ENCODE results near the gene NPFFR1.
A peak's percentile ranks its signal among the peaks of the same experiment; 100 is the strongest.

NPFFR1 gene, protein sequence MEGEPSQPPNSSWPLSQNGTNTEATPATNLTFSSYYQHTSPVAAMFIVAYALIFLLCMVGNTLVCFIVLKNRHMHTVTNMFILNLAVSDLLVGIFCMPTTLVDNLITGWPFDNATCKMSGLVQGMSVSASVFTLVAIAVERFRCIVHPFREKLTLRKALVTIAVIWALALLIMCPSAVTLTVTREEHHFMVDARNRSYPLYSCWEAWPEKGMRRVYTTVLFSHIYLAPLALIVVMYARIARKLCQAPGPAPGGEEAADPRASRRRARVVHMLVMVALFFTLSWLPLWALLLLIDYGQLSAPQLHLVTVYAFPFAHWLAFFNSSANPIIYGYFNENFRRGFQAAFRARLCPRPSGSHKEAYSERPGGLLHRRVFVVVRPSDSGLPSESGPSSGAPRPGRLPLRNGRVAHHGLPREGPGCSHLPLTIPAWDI

DNA sequence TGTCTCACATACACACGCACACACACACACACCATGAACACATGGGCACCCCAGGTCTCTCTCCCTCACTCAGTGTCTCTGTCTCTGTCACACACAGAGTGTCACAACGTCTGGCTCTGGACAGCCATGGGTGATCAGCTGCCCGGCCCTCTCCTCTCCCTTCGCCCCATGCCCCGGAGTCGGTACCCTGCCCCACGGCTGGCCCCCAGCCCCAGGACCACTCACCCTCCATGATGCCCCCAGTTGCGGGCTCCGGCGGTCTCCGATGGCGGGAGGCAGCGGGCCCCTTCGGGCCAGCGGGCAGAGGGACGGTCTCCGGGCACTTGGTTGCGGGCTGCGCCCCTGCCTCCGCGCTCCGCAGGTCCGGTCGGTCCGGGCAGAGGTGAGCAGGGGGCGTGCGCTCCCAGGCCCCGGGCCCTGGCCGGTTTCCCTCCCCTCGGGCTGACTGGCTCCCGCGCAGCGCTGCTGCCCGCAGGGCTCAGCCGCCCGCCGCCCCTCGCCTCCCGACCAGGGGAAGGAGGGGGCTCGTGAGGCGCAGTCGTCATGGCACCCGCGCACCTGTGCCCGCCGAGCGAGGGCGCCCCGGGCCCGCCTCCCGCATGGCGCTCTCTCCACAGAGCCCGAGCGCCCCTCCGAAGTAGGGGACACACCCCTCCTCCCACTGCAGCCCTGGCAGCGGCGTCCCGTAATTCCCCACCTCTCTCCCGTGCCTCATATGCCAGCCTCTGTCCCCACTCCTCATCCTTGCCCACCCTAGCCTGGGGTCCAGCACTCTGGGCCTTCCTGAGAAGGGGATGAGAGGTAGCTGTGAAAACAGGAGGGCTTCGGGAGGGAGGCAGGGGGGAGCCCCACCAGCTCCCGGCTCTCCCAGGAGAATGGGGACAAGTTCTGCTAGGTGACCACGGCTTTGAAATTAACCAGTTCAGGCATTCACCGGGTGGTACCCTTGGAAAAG is at the start of gene NPFFR1:
TSS of gene NPFFR1 (minus strand) at position 560 of the 955 bp plus-strand sequence. CDS start at position 232, 328 bp downstream.
- no peak for DNase-seq

DNA sequence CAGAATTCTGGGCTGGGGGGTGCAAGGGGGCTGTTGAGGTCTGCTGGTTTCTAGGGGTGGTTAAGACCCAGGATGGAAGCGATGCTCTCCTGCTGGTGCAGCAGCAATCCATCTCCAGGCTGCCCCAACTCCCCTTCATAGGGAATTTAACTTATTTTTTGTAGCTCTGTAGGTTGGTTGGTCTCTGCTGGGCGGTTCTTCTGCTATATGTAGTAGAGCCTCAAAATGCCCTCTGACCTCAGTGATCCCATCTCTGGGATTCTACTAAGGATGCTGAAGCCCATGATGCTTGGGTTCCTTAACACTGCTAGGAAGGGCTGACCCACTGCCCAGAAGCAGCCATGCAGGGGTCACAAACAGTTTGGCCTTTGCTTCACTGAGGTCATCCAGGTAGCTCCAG is 49.5 kb upstream of the NPFFR1 start:
- no peak for DNase-seq

DNA sequence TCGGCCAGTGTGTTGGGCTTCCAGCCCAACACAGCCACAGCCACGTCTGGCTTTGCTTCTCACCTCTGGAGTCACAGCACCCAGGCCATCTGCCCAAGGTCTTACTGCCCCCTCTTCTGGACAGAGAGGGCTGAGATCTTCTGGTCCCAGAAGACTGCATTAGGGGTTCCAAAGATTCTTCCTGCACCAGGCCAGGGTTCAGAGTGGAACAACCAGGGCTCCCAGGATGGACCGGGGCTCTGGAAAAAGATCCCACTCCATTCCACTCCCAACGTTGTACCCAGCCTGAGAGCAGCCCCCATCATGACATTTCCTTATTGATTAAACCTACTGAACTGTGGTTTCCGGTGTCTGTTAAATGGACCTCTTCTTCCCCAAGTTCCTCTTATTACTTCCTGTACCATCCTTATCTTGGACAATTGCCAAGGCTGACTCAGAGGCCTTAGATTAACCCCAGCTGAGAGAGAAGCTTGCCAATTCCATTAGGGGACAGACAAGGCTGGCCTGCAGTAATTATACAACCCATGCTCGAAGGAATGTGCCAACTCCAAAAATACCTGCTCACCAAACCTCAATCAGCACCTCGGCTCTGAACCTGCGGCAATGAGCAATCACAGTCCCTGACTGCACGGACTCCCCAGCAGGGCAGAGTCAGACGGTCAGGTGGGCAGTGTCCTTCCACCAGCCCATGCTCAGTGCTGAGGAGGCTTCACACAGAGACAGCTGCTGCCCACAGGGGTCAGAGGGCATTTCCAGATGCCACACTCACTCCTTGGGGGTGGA is 47.9 kb upstream of the NPFFR1 start:
- DNase-seq, result peak; percentile 16 to 47

DNA sequence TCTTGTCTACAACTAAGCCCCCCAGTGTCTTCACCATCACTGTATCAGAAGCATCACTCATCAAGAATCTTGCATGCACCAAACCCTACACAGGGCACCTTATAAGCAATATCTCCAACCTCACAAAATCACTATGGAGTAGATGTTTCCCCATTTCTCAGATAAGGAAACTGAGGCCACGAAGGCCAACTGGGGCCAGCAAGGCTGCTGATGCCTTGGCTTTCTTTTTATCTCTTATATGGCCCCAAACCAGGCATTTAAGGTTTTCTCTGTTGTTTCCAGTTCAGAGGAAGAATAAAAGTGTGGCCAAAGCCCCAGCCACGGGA is 47.3 kb upstream of the NPFFR1 start:
- DNase-seq, result no peak

DNA sequence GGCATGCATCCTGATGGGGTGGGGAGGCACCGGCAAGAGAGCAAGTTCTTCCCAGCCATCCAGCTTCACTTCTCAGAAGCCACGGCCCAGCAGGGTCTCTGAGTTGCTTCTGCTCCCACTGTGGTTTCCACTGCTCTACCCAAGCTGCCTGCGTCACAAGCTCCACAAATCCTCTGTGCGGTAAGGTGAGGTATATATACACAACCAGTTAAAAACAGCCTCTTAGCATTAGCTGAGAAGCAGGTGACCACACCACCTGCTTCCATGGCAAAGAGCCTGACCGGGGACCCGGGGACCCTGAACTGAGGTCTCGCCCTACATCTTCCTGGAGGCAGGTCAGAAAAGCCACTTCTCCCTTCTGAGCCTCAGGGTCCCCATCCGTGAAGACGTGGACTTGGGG is 46.9 kb upstream of the NPFFR1 start:
- no peak for DNase-seq

DNA sequence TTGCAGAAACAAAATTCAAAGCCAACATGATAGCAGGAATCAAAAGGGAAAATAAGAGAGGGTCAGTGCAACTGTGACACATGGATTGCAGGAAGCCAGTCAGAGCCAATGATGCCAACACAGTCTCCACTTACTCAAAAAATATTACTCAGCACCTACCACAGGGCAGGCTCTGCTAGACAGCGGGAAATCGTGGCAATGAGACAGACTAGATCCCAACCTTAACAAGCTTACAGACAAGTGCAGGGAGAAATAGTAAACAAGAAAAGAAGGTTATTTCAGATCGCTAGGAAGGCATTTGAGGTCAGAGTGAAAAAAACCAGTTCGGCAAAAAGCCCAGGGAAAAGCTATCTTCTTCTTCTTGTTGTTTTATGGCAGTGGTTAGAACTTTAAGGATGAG is 45.2 kb upstream of the NPFFR1 start:
- no peak for DNase-seq

DNA sequence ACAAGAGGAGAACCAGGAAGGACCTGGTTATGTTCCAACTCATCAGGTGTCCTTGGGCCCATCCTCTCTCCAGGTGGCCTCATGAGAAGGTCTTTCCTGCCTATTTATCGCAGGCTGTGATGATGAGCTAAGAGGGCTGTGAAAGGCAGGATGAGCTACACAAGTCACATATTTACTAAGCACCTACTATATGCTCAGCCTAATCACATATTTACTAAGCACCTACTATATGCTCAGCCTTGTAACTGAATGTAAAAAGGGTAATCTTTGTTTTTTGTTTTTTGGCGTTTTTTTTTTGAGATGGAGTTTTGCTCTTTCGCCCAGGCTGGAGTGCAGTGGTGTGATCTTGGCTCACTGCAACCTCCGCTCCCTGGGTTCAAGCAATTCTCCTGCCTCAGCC is 44.2 kb upstream of the NPFFR1 start:
- DNase-seq, result no peak

DNA sequence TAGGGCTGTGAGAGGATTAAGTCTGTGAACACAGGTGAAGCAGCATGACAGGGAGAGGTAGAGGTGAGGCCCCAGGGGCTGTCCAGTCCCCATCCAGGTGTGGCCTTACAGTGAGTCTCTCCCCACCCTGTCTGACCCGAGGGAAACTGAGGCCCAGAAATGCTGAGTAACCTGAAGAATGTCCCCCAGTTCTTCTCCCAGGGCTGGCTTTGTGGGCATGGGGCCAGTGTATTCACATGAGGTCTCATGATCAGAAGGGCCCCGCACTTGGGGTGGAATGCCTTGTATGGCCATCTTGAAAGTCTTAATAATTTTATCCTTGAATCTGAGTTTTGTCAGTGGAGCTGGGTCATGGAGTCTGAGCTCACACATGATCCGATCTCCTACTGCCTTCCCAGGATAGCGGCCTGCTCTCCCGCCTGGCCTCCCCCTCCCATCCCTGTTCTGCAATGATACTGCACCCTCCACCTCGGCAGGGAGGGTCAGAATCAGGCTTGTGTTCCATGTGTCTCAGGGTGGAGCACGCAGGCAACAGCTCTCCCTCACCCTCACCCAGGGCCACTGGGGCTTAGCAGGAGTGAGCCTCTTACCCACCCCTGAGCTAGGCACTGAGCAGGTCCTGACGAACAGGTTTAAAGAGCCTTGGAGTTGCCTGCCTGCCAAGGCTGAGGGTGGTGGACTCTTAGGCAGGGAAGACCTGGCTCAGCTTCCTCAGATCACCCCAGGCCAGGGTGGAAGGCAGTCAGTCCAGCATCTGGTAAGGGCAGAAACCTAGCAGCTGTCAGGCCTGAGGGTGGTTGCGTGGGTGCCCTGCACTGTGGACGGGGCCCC is 41.4 kb upstream of the NPFFR1 start:
- no peak for DNase-seq

DNA sequence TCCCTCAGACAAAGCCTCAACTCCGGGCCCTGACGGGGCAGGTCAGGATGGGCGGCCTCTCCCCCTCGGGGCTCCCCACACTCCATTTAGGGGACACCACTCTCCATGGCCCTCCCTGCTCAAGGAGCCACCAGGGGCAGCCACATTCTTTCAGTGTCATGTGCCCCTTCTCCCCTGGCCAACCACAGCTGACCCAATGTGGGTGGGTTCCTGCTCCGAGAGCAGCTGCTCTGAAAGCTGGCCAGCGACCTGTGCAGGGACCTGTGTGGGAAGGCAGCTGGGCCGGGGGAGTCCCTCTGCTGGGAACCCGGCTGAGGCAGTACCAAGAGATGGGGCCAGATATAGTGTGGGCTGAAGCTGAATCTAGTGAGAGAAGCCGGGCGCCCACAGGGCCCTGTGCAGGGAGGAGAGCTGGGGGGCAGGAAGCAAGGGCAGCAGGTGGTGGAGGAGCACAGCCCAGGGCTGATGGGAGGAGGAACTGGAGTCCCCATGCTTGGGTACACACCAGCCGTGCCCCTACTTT is 40.6 kb upstream of the NPFFR1 start:
- DNase-seq, result no peak

DNA sequence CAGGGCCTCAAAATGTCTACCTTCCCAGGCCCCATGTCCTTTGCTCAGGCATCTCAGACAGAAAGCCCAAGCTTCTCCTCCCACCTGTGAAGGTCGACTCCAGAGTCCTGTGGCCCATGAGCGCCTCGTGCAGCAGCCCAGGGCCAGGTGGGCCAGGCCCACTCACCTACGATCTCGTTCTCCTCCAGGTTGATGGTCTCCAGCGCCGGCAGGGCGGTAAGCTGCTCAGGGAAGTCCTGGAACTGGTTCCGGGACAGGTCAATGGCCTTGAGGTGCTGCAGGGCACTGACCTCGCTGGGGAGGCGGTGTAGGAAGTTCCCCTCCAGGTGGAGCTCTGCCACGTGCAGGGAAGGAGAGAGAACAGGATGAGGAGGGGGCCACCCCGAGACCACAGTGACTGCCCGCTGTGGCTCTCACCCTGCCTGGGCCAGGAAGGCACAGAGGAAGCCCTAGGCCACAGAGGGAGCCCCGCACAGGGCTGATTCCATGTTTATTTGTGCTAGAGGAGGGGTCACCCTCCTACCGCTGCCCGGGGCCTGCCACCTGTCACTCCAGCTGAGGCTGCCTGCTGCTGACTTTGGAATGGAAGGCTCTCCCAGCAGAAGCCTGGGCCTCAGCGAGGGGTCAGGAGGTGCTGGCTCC is 40.0 kb upstream of the NPFFR1 start:
- no peak for DNase-seq

DNA sequence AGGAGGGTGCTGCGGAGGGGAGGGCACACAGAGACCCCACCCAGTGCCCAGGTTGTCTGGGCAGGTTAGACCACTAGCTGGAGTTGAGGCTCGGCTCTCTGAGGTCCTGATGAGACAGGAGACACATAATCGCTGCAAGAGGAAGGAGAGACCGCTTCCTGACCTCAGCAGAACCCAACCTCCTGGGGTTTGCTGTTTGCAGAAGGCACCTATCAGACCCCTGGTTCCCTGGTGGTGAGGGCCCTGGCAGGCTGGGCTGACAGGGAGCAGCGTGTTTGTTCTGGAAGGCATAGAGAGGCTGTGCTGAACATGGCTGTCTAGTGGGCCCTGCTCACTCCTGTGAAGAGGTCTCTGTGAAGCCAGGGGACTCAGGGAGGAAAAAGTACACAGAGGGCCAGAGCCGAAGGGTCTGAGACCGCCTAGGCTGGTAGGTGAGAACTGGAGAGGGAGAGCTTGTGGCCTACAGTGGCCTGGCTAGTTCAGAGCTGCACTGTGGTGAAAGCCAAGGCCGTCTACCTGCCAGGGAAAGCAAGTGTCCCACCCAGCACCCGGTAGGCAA is 39.4 kb upstream of the NPFFR1 start:
- no peak for DNase-seq

DNA sequence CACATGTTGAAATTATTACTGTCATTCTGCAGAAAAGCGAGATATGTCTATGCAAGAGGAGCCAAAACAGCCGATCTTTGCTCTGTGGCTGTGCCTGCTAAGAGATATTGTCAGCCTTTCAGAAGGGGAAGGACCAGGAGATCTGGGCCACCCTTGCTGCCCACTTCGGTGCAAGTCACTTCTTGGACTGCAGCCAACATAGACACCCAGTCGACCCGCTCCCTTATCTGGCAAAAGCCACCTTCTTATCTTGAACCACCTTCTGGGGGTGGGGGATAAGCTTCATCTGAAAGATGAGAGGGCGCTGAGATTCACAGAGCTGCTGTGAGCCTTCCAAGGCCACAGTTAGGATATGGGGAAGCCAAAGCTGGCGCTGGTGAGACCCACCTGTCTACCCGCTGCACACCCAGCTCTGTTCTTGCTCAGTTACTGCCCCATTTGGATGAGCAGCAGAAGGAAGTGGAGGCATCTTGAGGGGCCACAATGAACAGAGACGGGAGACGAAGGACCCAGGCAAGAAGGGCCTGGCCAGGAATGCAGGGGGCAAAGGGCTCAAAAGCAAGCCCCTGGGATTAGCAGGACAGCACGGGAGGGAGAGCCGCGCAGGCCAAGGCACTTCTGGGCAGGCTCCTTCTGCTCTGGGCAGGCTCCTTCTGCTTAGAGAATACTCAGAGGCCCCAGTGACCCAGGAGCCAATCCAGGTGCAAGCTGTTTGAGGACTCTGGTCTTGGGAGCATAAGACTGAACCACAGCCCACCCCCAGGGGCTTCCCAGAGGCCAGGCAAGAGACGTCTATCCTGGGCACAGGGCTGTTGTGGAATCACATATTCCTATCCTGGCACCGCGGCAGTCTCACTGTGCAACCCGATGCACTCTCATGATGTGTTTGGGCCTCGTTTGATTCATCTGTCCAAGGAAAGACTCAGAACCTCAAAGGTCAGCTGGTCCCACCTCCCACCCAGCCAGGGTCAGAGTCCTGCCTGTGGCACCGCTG is 38.4 kb upstream of the NPFFR1 start:
- no peak for DNase-seq

DNA sequence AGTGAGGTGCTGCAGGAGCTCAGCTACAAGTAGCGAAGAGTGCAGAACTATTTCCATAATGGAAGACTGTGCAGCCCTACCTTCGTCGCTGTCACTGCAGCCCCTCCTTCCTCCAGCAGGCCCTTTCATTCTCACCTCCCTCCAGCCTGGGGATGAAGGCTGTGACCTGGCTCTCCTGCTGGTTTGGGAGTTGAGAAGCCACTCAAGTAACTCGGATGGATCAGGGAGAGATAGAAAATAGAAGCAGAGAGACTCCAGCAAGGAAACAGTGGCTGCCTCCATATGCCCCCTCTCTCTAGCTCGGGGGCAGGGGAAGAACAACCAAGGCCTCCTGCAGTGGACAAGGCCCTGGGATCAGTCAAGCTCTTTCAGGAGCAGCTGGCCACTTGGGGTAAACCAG is 37.4 kb upstream of the NPFFR1 start:
- DNase-seq, result no peak

DNA sequence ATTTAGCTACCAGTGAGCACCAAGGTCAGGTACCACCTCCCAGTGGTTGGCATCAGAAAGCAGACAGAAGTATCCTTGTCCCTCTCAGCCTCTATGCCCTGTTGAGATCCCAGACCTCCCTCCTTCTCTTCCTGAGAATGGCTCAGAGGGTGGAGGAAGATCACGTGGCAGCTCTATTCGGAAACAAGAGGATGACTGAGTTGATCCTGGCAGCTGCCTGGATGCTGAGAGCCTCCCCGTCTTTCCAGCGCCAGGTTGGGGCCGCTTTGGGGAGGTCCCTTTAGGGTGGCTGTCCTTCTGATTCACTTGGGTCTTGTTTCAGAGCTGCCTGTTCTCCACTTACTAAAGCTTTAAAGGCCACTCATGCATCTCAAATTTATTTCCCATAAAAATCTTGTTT is 36.9 kb upstream of the NPFFR1 start:
- DNase-seq, result no peak

DNA sequence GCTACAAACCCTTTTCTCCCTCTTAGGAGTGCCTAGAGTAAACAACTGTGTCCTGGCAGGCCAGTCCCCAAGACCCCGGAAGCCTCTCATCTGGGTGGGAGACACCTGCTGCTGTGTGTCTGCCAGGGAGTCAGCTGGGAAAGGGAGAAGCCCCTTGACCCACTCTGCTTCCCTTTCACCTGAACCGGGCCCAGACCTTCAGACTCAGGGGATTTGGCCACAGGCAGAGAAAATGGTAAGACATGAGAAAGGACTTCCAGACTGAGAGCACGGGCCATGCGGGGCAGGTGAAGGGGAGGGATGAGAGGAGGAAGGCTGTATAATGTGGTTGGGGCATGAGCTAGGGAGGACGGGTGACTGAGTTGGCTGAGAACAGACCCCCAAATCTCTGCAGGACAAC is 36.0 kb upstream of the NPFFR1 start:
- no peak for DNase-seq

DNA sequence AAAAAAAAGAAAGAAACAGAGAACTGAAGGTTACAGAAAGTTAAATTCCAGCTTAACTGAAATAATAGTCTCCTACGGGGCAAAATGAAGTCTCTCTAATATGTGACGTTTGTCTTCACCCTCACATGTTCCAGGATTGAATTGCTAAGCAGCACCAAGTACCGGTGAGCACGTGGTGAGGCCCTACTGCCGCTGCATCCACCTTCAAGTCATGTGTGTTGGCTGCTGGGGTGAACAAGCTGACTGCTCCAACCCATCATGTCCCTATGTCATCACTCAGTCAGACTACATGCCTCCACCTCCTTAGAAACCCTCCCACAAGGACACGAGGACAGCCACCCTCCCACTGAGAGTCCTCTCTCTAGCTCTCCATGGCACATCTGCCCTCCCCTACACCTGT is 35.4 kb upstream of the NPFFR1 start:
- no peak for DNase-seq

DNA sequence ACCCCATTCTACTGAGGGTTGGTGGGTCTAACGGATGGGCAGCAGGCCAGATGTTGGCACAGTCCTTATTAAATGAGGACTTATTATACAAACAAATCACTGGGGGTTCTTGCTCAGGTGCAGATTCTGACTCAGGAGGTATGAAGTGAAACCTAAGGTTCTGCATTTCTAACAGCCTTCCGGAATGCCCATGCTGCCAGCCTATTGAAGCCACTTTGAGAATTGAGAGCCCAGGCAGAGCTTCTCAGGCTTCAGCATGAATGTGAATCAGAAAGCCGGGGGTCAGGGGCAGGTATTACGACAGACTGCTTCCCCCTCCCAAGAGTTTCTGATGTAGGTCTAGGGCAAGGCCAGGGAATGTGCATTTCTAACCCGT is 34.1 kb upstream of the NPFFR1 start:
- DNase-seq, result no peak

DNA sequence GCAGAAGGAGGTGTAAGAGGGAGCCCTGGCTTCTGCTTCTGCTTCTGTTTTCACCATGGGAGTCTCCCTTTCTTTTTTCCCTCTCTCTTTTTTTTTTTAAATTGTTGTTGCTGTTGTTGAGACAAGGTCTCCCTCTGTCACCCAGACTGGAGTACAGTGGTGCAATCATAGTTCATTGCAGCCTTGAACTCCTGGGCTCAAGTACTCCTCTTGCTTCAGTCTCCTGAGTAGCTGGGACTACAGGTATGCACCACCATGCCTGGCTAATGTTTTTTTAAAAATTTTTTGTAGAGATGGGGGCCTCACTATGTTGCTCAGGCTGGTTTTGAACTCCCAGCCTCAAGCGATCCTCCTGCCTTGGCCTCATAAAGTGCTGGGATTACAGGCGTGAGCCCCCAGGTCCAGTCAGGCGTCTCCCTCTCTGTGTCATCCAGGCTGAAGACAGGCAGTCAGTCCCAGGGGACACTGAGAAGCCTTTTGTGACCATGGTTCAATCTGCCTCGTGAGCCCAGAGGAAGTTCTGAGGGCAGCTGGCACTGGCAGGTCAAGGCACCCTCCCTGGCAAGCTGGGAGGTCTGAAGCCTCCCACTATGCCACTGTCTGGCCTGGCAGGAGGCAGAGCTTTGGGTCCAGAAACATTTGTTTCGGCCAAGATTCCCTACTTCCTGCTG is 33.6 kb upstream of the NPFFR1 start:
- DNase-seq, result no peak

DNA sequence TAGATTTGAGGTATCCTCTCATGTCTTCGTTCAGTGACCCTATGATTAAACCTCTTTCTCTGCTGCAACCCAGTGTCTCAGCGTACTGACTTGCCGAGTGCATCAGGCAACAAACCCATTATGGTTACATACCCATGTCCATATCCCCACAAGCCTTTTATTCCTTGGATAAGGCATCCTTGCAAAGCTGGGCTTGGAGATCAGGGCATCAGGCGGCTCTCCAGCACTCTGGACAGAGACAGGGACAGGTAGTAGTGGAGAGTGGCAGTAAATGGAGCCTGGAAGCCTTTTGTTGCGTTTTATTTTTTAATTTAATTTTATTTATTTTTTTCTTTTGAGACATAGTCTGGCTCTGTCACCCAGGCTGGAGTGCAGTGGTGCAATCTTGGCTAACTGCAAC is 32.0 kb upstream of the NPFFR1 start:
- no peak for DNase-seq
